Hepatocyte (in vitro differentiated cells): ENCODE measurements around the gene PIGQ. TPM values are rescaled to one million over a fixed set of nuclear protein-coding genes. Genes with fewer than 3 reads are reported as not detected.

Experiments
- DNase-seq: peaks from one replicate; pipeline ENCODE4 v3.0.0-alpha.2; 2016; ENCODE audit warnings: low spot score
- H2AFZ ChIP-seq: fragments of 200-600 bp; sonication (generic); 2 replicates; pipeline ENCODE4 v1.6.0; 2016; ENCODE audit warnings: antibody characterized with exemption, mild to moderate bottlenecking
- H3K27ac ChIP-seq: fragments of 200-600 bp; sonication (generic); 2 replicates; pipeline ENCODE4 v1.5.1; 2016; ENCODE audit warnings: mild to moderate bottlenecking
- H3K27me3 ChIP-seq: fragments of 200-600 bp; sonication (generic); 2 replicates; pipeline ENCODE4 v1.6.1; 2016
- H3K36me3 ChIP-seq: fragments of 200-600 bp; sonication (generic); replicated peaks from 2 replicates; pipeline ENCODE4 v1.5.1; 2016; ENCODE audit warnings: low read depth; ENCODE audit not compliant: insufficient read depth
- H3K4me1 ChIP-seq: fragments of 200-600 bp; sonication (generic); 2 replicates; pipeline ENCODE4 v1.5.1; 2016; ENCODE audit warnings: mild to moderate bottlenecking, moderate library complexity; ENCODE audit not compliant: insufficient read depth
- H3K4me2 ChIP-seq: fragments of 200-600 bp; sonication (generic); 2 replicates; pipeline ENCODE4 v1.6.0; 2016
- H3K4me3 ChIP-seq: fragments of 200-600 bp; sonication (generic); 2 replicates; pipeline ENCODE4 v1.5.1; 2016; ENCODE audit warnings: mild to moderate bottlenecking
- H3K79me2 ChIP-seq: fragments of 200-600 bp; sonication (generic); 2 replicates; pipeline ENCODE4 v1.6.0; 2017; ENCODE audit warnings: mild to moderate bottlenecking
- H3K9me2 ChIP-seq: fragments of 200-600 bp; sonication (generic); replicated peaks from 2 replicates; pipeline ENCODE4 v1.6.0; 2017; ENCODE audit warnings: mild to moderate bottlenecking; ENCODE audit not compliant: insufficient read depth
- H3K9me3 ChIP-seq: fragments of 200-600 bp; sonication (generic); 2 replicates; pipeline ENCODE4 v1.5.1; 2016; ENCODE audit warnings: low read depth, mild to moderate bottlenecking
- H4K20me1 ChIP-seq: fragments of 200-600 bp; sonication (generic); 2 replicates; pipeline ENCODE4 v1.6.0; 2016; ENCODE audit warnings: mild to moderate bottlenecking; ENCODE audit not compliant: insufficient read depth, poor library complexity, severe bottlenecking
- CTCF ChIP-seq: fragments of 200-600 bp; sonication (generic); IDR thresholded peaks from 2 replicates; pipeline ENCODE4 v1.5.1; 2016; ENCODE audit warnings: antibody characterized with exemption, mild to moderate bottlenecking; ENCODE audit not compliant: poor library complexity
- EZH2 ChIP-seq: fragments of 200-600 bp; sonication (generic); IDR thresholded peaks from 2 replicates; pipeline ENCODE4 v1.6.1; 2016; ENCODE audit warnings: antibody characterized with exemption, mild to moderate bottlenecking, borderline replicate concordance
- EZH2phosphoT487 ChIP-seq: fragments of 200-600 bp; sonication (generic); IDR thresholded peaks from one replicate; pipeline ENCODE4 v1.6.1; 2018; ENCODE audit warnings: antibody characterized with exemption, mild to moderate bottlenecking, low read depth, moderate library complexity; ENCODE audit not compliant: unreplicated experiment, severe bottlenecking
- WGBS: methylation state at CpG from one replicate; pipeline ENCODE4 v1.1.6; 2016; ENCODE audit warnings: low lambda C conversion rate; ENCODE audit errors: missing lambda C conversion rate; 5-methylcytosine and 5-hydroxymethylcytosine counted together
- polyA plus RNA-seq: library from polyadenylated mRNA; unstranded; fragments of >200 nt; fragmentation: Nextera tagmentation; extraction: Ambion mirVana; gene quantifications from 2 replicates; pipeline ENCODE4 v1.2.1, GENCODE V29; 2016
- total RNA-seq: library from RNA; depleted of rRNA; stranded (reverse); fragments of >200 nt; gene quantifications from 2 replicates; pipeline ENCODE4 v1.2.3, GENCODE V29; 2014

PIGQ gene
- total and polyA plus RNA-seq, 2 experiments from 2014 or later: 30.0 to 58.6 TPM

DNA sequence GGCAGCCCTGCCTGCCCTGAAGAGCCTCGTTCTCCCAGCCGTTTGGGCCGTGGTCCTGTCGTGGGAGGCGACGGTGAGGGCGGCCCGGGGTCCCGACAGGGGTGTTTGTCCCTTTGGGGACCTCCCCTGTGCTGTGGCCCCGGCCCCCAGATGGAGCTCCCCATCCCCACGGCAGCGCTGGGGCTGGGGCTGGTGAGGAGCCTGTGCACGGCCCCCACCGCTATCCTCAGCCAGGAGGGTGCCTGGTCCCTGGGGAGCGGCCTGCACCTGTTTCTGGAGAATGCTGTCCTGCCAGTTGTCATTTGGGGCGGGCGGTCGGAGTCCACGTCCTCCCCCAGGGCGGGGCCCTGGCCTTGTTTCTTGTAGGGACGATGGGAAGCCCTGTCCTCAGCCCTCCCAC, 35.6 kb upstream of the PIGQ start:
- H3K9me3 ChIP-seq: no peaks in the 10 kb centered on the region
- no peak overlapping the region for H2AFZ ChIP-seq
- peaks cover 94% of the 10 kb centered on the region for H3K79me2 ChIP-seq
- no peak for TF ChIP-seq EZH2phosphoT487
- TF ChIP-seq EZH2: no peak
- no peak for TF ChIP-seq CTCF
- H3K27ac ChIP-seq: peak overlapping the region; percentile 84
- H3K36me3 ChIP-seq: no peaks in the 10 kb centered on the region
- H3K27me3 ChIP-seq: no peaks in the 10 kb centered on the region
- H3K4me3 ChIP-seq: no peak overlapping the region
- peak; percentile 71 for DNase-seq
- H3K4me1 ChIP-seq: peaks cover 38% of the 10 kb centered on the region
- peak overlapping the region; percentile 71 for H3K4me2 ChIP-seq
- peaks cover 37% of the 10 kb centered on the region for H4K20me1 ChIP-seq
- no peaks in the 10 kb centered on the region for H3K9me2 ChIP-seq
- 74% methylated on average over 21 of the region's 21 CpGs for whole genome bisulfite sequencing

- H3K27ac ChIP-seq: peak overlapping the region; percentile 84
- H2AFZ ChIP-seq: no peak overlapping the region
- no peak overlapping the region for H3K4me3 ChIP-seq
- DNase-seq: no peak
- H3K79me2 ChIP-seq: peaks cover 94% of the 10 kb centered on the region
- no peak for TF ChIP-seq CTCF
- no peak for TF ChIP-seq EZH2
- TF ChIP-seq EZH2phosphoT487: no peak
- H3K4me2 ChIP-seq: peak overlapping the region; percentile 71
- WGBS: 94% methylated on average over 25 of the region's 27 CpGs
- no peaks in the 10 kb centered on the region for H3K9me3 ChIP-seq
- no peaks in the 10 kb centered on the region for H3K27me3 ChIP-seq
- H3K9me2 ChIP-seq: no peaks in the 10 kb centered on the region
- no peaks in the 10 kb centered on the region for H3K36me3 ChIP-seq
- H3K4me1 ChIP-seq: peaks cover 30% of the 10 kb centered on the region
- peaks cover 31% of the 10 kb centered on the region for H4K20me1 ChIP-seq
These were observed 34.8 kb upstream of the PIGQ start for GRCh38 chr16:534856-535445.

DNA sequence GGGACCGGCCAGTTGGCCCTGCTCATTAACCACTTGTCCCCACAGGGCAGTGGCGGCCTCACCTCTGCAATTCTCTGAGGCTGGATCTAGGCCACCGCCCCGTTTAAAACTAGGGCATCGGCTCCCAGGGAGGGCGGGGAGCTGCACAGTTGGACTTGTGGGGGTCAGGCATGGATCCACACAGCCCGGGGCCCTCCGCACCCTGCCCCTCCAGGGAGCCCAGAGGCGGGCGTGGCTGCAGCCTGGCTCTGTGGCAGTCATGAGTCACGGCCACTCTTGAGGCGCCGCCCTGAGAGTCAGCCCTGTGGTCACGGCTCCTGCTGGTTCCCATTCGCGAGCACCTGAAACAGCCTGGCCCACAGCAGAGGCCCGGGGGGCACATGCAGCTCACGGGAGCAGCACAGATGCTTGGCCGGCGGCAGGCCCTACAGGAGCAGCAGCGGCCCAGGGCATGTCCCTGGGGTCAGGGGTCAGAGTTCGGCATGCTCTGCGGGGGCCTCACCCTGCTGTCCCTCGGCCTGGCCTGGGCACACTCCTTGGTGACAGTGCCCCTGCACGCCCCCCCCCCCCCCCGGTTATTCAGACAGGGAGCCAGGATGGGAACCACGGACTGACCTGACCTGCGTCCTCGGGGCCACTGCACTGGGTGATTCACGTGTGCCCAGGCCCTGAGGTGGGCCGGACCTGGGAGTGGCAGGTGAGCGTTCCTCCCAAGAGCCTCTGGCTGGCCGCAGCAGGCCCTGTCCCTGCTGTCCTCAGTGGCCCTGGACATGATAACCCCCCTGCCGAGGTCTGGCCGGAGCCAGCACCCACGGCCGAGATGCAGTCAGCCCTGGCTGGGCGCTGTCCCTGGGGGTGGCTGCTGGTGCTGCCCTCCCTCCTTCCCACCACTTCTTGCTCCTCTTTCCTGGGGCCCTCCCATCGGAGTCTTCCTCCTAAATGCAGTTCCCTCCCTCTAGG, 34.0 kb upstream of the PIGQ start:
- TF ChIP-seq CTCF (no peak), EZH2phosphoT487 (no peak), EZH2 (no peak)
- Histone ChIP-seq H2AFZ (no peak overlapping the region), H3K27ac (peak overlapping the region; percentile 84), H3K36me3 (no peaks in the 10 kb centered on the region), H3K9me3 (no peaks in the 10 kb centered on the region), H3K27me3 (no peaks in the 10 kb centered on the region), H3K4me1 (peaks cover 22% of the 10 kb centered on the region), H4K20me1 (peaks cover 26% of the 10 kb centered on the region), H3K4me3 (no peak overlapping the region), H3K4me2 (peak overlapping the region; percentile 71), H3K9me2 (no peaks in the 10 kb centered on the region), H3K79me2 (peaks cover 94% of the 10 kb centered on the region)
- WGBS: 72% methylated on average over 30 of the region's 39 CpGs
- DNase-seq: peak; percentile 89
